Kidney (tissue), 14 donors: Measurements from ENCODE around the gene MEX3B. TPM values are rescaled to one million over a fixed set of nuclear protein-coding genes. Genes with fewer than 3 reads are reported as not detected.
"Not testable (repeated sequence)": the region's sequence is repeated elsewhere in the genome, so short reads cannot be mapped to it uniquely, and the experiment has no call there.

Experiments used
- DNase-seq, 5 donors: peaks; one replicate each; pipeline ENCODE4 v3.0.0-alpha.2; 2013 to 2020
- FAIRE-seq: peaks from 2 replicates; lab custom pipeline; 2012; peaks lifted over from hg19 to GRCh38; lab: Jason Lieb, UNC
- H3K27ac ChIP-seq, 2 donors: one replicate each; pipeline ENCODE4 v1.7.0; 2013; ENCODE audit warnings: low read depth in 2 of 2, low read length in 2 of 2, inconsistent platforms in 1 of 2
- H3K27me3 ChIP-seq: one replicate; pipeline ENCODE4 v1.7.1; 2013; ENCODE audit warnings: low read length, inconsistent platforms; ENCODE audit not compliant: control insufficient read depth, insufficient read depth
- H3K36me3 ChIP-seq, 3 donors: one replicate each; pipeline versions ENCODE4 v1.7.0 to v1.7.1; 2013; ENCODE audit warnings: low read length in 3 of 3, control low read depth in 1 of 3, inconsistent platforms in 1 of 3; ENCODE audit not compliant: insufficient read depth in 3 of 3, control insufficient read depth in 2 of 3
- H3K4me1 ChIP-seq, 3 donors: one replicate each; pipeline versions ENCODE4 v1.7.0 to v1.7.1; 2013; ENCODE audit warnings: low read length in 3 of 3, inconsistent platforms in 1 of 3, low read depth in 1 of 3; ENCODE audit not compliant: control insufficient read depth in 2 of 3, insufficient read depth in 2 of 3
- H3K4me3 ChIP-seq, 3 donors: one replicate each; pipeline versions ENCODE4 v1.7.0 to v1.8.1; 2013; ENCODE audit warnings: low read length in 3 of 3, control low read depth in 1 of 3, inconsistent platforms in 1 of 3
- H3K9ac ChIP-seq, 3 donors: one replicate each; pipeline versions ENCODE4 v1.7.0 to v1.7.1; 2013; ENCODE audit warnings: low read length in 3 of 3, control low read depth in 1 of 3, inconsistent platforms in 1 of 3
- H3K9me3 ChIP-seq, 3 donors: one replicate each; pipeline versions ENCODE4 v1.7.0 to v1.7.1; 2013; ENCODE audit warnings: low read length in 3 of 3, control low read depth in 1 of 3, inconsistent platforms in 1 of 3; ENCODE audit not compliant: control insufficient read depth in 2 of 3, insufficient read depth in 1 of 3
- intact Hi-C: fragments of 100-400 bp; cut with DNase I; formaldehyde crosslinking; loops from one replicate; pipeline ENCODE4 v1.11.1; 2022
- polyA plus RNA-seq: library from polyadenylated mRNA; stranded (reverse); fragments of 350-450 nt; fragmentation: Illumina TruSeq; extraction: RNeasy Lipid Tissue Mini Kit (QIAGEN cat#74804); gene quantifications from one replicate; pipeline ENCODE4 v1.2.3, GENCODE V29; 2014; ENCODE audit warnings: low read depth, low replicate concordance; ENCODE audit not compliant: insufficient read depth
- total RNA-seq: library from RNA; stranded (reverse); fragmentation: NEBNext Ultra II Directional; extraction: Animal tissue kit (Norgen Biotek cat#: 25700); gene quantifications from one replicate; pipeline ENCODE4 v1.2.1, GENCODE V29; 2021
- TF ChIP-seq, protein P1 (sequence below): IDR thresholded peaks from 3 replicates; pipeline ENCODE4 v1.5.1; 2012; ENCODE audit warnings: mild to moderate bottlenecking, moderate library complexity, borderline replicate concordance; ENCODE audit not compliant: insufficient read depth; ENCODE audit errors: extremely low read depth
- donor health status: control.
- donor health status: control.
- donor health status: control.
- donor health status: control.
- donor health status: control.
- donor health status: DM: yes; HTN: yes; CAD: no.
- donor health status: Normal renal cell carcinoma (clear cell type).

MEX3B gene
- total and polyA plus RNA-seq, 2 donors from 2014 or later: 0.28 to 0.91 TPM

GRCh38 chr15:82036461-82036860 lies 9.4 kb downstream of the MEX3B start:
- Histone ChIP-seq H3K9me3 (no peaks in the 10 kb centered on the region), H3K36me3 (no peaks in the 10 kb centered on the region), H3K9ac (no peak overlapping the region), H3K27me3 (no peaks in the 10 kb centered on the region), H3K4me3 (no peak overlapping the region), H3K4me1 (no peaks in the 10 kb centered on the region), H3K27ac (no peak overlapping the region)
- intact Hi-C loops: no loop called here
- TF ChIP-seq, protein P1, sequence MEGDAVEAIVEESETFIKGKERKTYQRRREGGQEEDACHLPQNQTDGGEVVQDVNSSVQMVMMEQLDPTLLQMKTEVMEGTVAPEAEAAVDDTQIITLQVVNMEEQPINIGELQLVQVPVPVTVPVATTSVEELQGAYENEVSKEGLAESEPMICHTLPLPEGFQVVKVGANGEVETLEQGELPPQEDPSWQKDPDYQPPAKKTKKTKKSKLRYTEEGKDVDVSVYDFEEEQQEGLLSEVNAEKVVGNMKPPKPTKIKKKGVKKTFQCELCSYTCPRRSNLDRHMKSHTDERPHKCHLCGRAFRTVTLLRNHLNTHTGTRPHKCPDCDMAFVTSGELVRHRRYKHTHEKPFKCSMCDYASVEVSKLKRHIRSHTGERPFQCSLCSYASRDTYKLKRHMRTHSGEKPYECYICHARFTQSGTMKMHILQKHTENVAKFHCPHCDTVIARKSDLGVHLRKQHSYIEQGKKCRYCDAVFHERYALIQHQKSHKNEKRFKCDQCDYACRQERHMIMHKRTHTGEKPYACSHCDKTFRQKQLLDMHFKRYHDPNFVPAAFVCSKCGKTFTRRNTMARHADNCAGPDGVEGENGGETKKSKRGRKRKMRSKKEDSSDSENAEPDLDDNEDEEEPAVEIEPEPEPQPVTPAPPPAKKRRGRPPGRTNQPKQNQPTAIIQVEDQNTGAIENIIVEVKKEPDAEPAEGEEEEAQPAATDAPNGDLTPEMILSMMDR: no peak
- DNase-seq: no peak
- FAIRE-seq: no peak

- Histone ChIP-seq H3K4me3 (no peak overlapping the region), H3K27ac (no peak overlapping the region), H3K27me3 (no peaks in the 10 kb centered on the region), H3K9ac (no peak overlapping the region), H3K36me3 (no peaks in the 10 kb centered on the region), H3K4me1 (no peaks in the 10 kb centered on the region), H3K9me3 (no peaks in the 10 kb centered on the region)
- DNase-seq (no peak), FAIRE-seq (no peak)
- TF ChIP-seq, protein P1: no peak
- intact Hi-C loops: no loop called here
Observed at GRCh38 chr15:82031871-82032270, 13.9 kb downstream of the MEX3B start.

- peak in 4 of 5 donors; percentile 45 to 85 (median 64) for DNase-seq
- no peak overlapping the region for H3K27ac ChIP-seq
Observed at GRCh38 chr15:82030176-82030575, 15.6 kb downstream of the MEX3B start.

DNA sequence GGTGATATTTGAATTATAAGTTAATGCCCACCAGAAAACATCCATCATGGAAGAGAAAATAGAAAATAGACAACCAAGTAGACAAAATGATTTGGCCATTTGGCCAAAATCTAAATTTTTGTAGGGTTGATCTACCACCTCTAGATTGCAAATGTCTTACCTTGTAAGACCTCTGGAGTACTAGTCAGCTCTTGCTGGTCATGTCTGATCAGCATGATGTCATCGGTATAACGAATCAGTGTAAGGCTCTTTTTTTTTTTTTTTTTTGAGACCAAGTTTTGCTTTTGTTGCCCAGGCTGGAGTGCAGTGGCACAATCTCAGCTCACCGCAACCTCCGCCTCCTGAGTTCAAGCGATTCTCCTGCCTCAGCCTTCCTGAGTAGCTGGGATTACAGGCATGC lies 17.7 kb downstream of the MEX3B start:
- H3K4me3 ChIP-seq, intact Hi-C loops, H3K27ac ChIP-seq, H3K9ac ChIP-seq, H3K27me3 ChIP-seq, H3K9me3 ChIP-seq, FAIRE-seq, H3K36me3 ChIP-seq, DNase-seq, H3K4me1 ChIP-seq: not testable (repeated sequence)

More at GRCh38 chr15:82030176-82030575, 15.6 kb downstream of the MEX3B start:
- Histone ChIP-seq H3K27me3 (no peaks in the 10 kb centered on the region), H3K36me3 (no peaks in the 10 kb centered on the region), H3K9me3 (no peaks in the 10 kb centered on the region), H3K9ac (no peak overlapping the region), H3K4me3 (no peak overlapping the region), H3K4me1 (no peaks in the 10 kb centered on the region)
- TF ChIP-seq, protein P1: no peak
- no peak for FAIRE-seq
- intact Hi-C loops: no loop called here
